ENCODE data around the gene OR52I2. TPM values are rescaled to one million over a fixed set of nuclear protein-coding genes. Genes with fewer than 3 reads are reported as not detected.

Gene OR52I2
- total RNA-seq, 4 donors from 2014 or later, result not detected

DNA sequence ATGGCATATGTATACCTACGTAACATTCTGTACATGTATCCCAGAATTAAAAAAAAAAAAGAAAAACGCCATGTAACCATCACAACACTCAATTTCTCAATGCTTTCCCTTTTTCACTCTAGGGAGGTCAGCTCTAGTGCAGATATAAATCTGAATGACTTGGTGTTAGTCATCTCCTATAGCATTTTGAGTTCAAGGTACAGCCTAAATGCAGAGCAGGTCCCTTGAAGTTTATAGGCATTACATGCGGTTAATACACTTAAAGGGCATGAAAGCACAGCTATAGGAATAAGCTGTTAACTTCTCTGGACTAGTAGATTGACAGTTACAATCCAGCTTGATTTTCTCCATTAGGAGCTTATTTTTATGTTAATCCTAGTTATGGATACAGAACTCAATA lies 16.2 kb upstream of the OR52I2 start:
- Histone ChIP-seq H3K4me3 (no peak overlapping the region), H3K4me1 (no peaks in the 10 kb centered on the region), H3K27ac (replicated peaks in 1 of 4) (no peak overlapping the region), H3K9me3 (no peaks in the 10 kb centered on the region), H3K36me3 (no peaks in the 10 kb centered on the region), H3K27me3 (no peaks in the 10 kb centered on the region)
- WGBS, result 84% methylated on average over 3 of the region's 3 CpGs
- intact Hi-C loops (cut with DNase I), result no loop called here
- no peak for DNase-seq (ENCODE audit: extremely low spot score)
- TF ChIP-seq POLR2A (IDR thresholded peaks at IDR 0.05; ENCODE audit: low read depth) (no peak), CTCF (IDR thresholded peaks at IDR 0.05) (no peak), EP300 (IDR thresholded peaks at IDR 0.05) (no peak)

DNA sequence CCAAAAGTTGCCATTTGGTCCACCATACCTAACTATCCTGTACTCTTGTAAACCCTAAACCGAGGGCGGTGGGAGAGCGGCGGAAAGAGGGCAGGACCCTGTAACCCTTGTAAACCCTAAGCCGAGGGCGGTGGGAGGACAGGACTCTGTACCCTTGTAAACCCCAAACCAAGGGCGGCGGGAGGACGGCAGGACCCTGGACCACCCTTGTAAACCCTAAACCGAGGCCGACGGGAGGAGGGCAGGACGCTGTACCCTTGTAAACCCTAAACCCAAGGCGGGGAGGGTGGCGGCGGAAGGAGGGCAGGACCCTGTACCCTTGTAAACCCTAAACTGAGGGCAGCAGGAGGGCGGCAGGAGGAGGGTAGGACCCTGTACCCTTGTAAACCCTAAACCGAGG lies 12.5 kb upstream of the OR52I2 start:
- WGBS, result 85% methylated on average over 18 of the region's 18 CpGs
- intact Hi-C loops (cut with DNase I), result no loop called here
- no peaks in the 10 kb centered on the region for H3K4me1 ChIP-seq
- H3K27ac ChIP-seq (replicated peaks in 1 of 4), result no peak overlapping the region
- no peak overlapping the region for H3K4me3 ChIP-seq
- DNase-seq (ENCODE audit: extremely low spot score), result no peak
- TF ChIP-seq POLR2AphosphoS5 (IDR thresholded peaks at IDR 0.05) (no peak), POLR2A (IDR thresholded peaks at IDR 0.05; ENCODE audit: low read depth) (no peak), CTCF (IDR thresholded peaks at IDR 0.05) (no peak), EP300 (IDR thresholded peaks at IDR 0.05) (no peak)
- no peaks in the 10 kb centered on the region for H3K9me3 ChIP-seq
- no peaks in the 10 kb centered on the region for H3K27me3 ChIP-seq
- no peaks in the 10 kb centered on the region for H3K36me3 ChIP-seq

DNA sequence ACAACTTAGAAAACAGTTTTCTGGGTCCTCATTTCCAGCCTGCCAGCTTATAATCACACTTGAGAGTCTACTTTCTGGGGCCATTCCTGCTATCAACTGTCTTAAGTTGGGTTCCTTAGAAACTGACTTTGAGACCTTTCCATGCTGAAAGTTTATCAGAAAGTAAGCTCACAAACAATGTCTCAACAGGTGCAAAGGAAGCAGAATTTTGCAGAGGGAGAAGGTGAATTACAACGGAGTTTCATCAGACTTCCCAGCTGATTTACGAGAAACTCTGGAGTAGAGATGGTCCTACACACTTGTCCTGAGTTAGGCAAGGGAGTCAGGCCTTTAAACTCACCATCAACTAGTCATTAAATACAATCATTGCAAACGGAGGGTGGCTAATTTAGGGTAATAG lies 4.7 kb upstream of the OR52I2 start:
- no peaks in the 10 kb centered on the region for H3K9me3 ChIP-seq
- H3K36me3 ChIP-seq, result no peaks in the 10 kb centered on the region
- no peak overlapping the region for H3K27ac ChIP-seq (replicated peaks in 1 of 4)
- H3K4me1 ChIP-seq, result no peaks in the 10 kb centered on the region
- TF ChIP-seq POLR2AphosphoS5 (IDR thresholded peaks at IDR 0.05), result no peak
- no peak for TF ChIP-seq POLR2A (IDR thresholded peaks at IDR 0.05; ENCODE audit: low read depth)
- TF ChIP-seq EP300 (IDR thresholded peaks at IDR 0.05), result no peak
- no peak for TF ChIP-seq CTCF (IDR thresholded peaks at IDR 0.05)
- H3K4me3 ChIP-seq, result no peak overlapping the region
- intact Hi-C loops (cut with DNase I), result no loop called here
- no peak for DNase-seq (ENCODE audit: extremely low spot score)
- no peaks in the 10 kb centered on the region for H3K27me3 ChIP-seq
- 62% methylated on average over 3 of the region's 3 CpGs for WGBS

DNA sequence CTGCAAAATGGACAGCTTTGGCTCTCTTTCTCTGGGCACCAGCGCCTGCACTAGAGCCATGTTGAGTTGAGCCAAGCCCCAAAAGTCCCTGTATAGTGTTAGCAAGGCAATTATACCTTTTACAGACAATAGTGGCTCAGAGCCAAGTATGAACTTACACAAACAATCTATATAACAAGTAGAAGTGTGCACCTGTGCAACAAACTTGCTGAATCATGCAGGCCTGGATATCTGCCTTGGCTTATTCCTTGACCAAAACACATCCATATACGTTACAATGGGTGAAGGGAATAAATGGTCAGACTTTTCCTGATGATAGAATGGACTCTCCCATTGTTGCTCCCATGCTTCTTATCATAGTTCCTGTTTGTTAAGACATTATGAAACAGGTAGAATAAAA lies 3.8 kb upstream of the OR52I2 start:
- WGBS, result 78% methylated on average over 2 of the region's 2 CpGs
- TF ChIP-seq EP300 (IDR thresholded peaks at IDR 0.05) (no peak), CTCF (IDR thresholded peaks at IDR 0.05) (no peak), POLR2AphosphoS5 (IDR thresholded peaks at IDR 0.05) (no peak), POLR2A (IDR thresholded peaks at IDR 0.05; ENCODE audit: low read depth) (no peak)
- DNase-seq (ENCODE audit: extremely low spot score), result no peak
- no peaks in the 10 kb centered on the region for H3K4me1 ChIP-seq
- H3K27me3 ChIP-seq, result no peaks in the 10 kb centered on the region
- intact Hi-C loops (cut with DNase I), result no loop called here
- no peak overlapping the region for H3K4me3 ChIP-seq
- no peaks in the 10 kb centered on the region for H3K9me3 ChIP-seq
- H3K27ac ChIP-seq (replicated peaks in 1 of 4), result no peak overlapping the region
- no peaks in the 10 kb centered on the region for H3K36me3 ChIP-seq

GRCh38 chr11:4578624-4579023 lies 2.9 kb upstream of the OR52I2 start:
- intact Hi-C loops (cut with DNase I), result no loop called here
- H3K36me3 ChIP-seq, result no peaks in the 10 kb centered on the region
- WGBS, result 81% methylated on average over 6 of the region's 6 CpGs
- H3K27ac ChIP-seq (replicated peaks in 1 of 4), result no peak overlapping the region
- H3K9me3 ChIP-seq, result no peaks in the 10 kb centered on the region
- no peak for TF ChIP-seq EP300 (IDR thresholded peaks at IDR 0.05)
- no peak for TF ChIP-seq CTCF (IDR thresholded peaks at IDR 0.05)
- no peak for TF ChIP-seq POLR2AphosphoS5 (IDR thresholded peaks at IDR 0.05)
- TF ChIP-seq POLR2A (IDR thresholded peaks at IDR 0.05; ENCODE audit: low read depth), result no peak
- DNase-seq (ENCODE audit: extremely low spot score), result no peak
- no peak overlapping the region for H3K4me3 ChIP-seq
- H3K27me3 ChIP-seq, result no peaks in the 10 kb centered on the region
- H3K4me1 ChIP-seq, result no peaks in the 10 kb centered on the region

Data from esophagus muscularis mucosa (tissue), 4 donors.